Fibroblast of lung (primary cell): ENCODE measurements around the gene RBBP6. TPM values are rescaled to one million over a fixed set of nuclear protein-coding genes. Genes with fewer than 3 reads are reported as not detected.

ENCODE experiments used
- DNase-seq, 2 donors: peaks; one replicate each; pipeline versions ENCODE4 v3.0.0 to v3.0.0-alpha.2; 2010; ENCODE audit warnings: low read depth in 2 of 2
- H2AFZ ChIP-seq: 2 replicates; pipeline ENCODE4 v1.5.1; 2012; ENCODE audit warnings: low read length, control low read depth, inconsistent platforms
- H3K27ac ChIP-seq: 2 replicates; pipeline ENCODE4 v1.5.1; 2011; ENCODE audit warnings: low read length, control low read depth; ENCODE audit not compliant: insufficient read depth
- H3K27me3 ChIP-seq: 2 replicates; pipeline ENCODE4 v1.5.1; 2011; ENCODE audit warnings: mild to moderate bottlenecking, low read length; ENCODE audit not compliant: control insufficient read depth, insufficient read depth
- H3K36me3 ChIP-seq: 2 replicates; pipeline ENCODE4 v1.5.1; 2011; ENCODE audit warnings: low read length; ENCODE audit not compliant: control insufficient read depth, insufficient read depth
- H3K4me1 ChIP-seq: 2 replicates; pipeline ENCODE4 v1.5.1; 2011; ENCODE audit warnings: low read length; ENCODE audit not compliant: control insufficient read depth, insufficient read depth; ENCODE audit errors: extremely low read depth
- H3K4me2 ChIP-seq: 2 replicates; pipeline ENCODE4 v1.5.1; 2011; ENCODE audit warnings: low read length, control low read depth; ENCODE audit not compliant: insufficient read depth; ENCODE audit errors: extremely low read depth
- H3K4me3 ChIP-seq, 4 experiments: fragments of 200-600 bp in 1 of 4; sonication (generic) in 1 of 4; replicated peaks in 1 of 4; 2 replicates each; pipeline ENCODE4 v1.5.1; 2011 to 2016; ENCODE audit warnings: low read length in 4 of 4, low read depth in 3 of 4, mild to moderate bottlenecking in 3 of 4, control low read depth in 2 of 4, inconsistent platforms in 1 of 4, mixed read lengths in 1 of 4; ENCODE audit not compliant: insufficient read depth in 1 of 4; ENCODE audit errors: control extremely low read depth in 1 of 4
- H3K79me2 ChIP-seq: 2 replicates; pipeline ENCODE4 v1.5.1; 2012; ENCODE audit warnings: mild to moderate bottlenecking, low read length, inconsistent platforms; ENCODE audit not compliant: control insufficient read depth, insufficient read depth
- H3K9ac ChIP-seq: 2 replicates; pipeline ENCODE4 v1.5.1; 2011; ENCODE audit warnings: mild to moderate bottlenecking, low read length, control low read depth; ENCODE audit not compliant: insufficient read depth
- H3K9me3 ChIP-seq: 2 replicates; pipeline ENCODE4 v1.5.1; 2012; ENCODE audit warnings: low read depth, low read length; ENCODE audit not compliant: control insufficient read depth, insufficient read depth
- H4K20me1 ChIP-seq: 2 replicates; pipeline ENCODE4 v1.5.1; 2011; ENCODE audit warnings: low read length; ENCODE audit not compliant: control insufficient read depth, insufficient read depth; ENCODE audit errors: extremely low read depth
- EZH2 ChIP-seq: IDR thresholded peaks from 2 replicates; pipeline ENCODE4 v1.5.1; 2012; ENCODE audit warnings: low read length, control low read depth, mild to moderate bottlenecking; ENCODE audit errors: missing control alignments
- polyA plus RNA-seq, 2 donors: library from polyadenylated mRNA; depleted of rRNA in 1 of 2; stranded (reverse) in 1 of 2; unstranded in 1 of 2; fragments of >200 nt; gene quantifications; 2 replicates each; pipeline ENCODE4 v1.2.1, GENCODE V29; 2011 to 2012; ENCODE audit warnings: missing spikeins in 1 of 2
- total RNA-seq: library from RNA; depleted of rRNA; stranded (reverse); fragments of >200 nt; gene quantifications from 2 replicates; pipeline ENCODE4 v1.2.1, GENCODE V29; 2014
- TF ChIP-seq, protein P1 (sequence below), 2 donors: IDR thresholded peaks in 1 of 2; conservative IDR thresholded peaks in 1 of 2; 1 replicate in 1 of 2; 2 replicates in 1 of 2; pipeline ENCODE4 v1.5.1; 2011 to 2012; ENCODE audit warnings: low read length in 2 of 2, control low read depth in 1 of 2, inconsistent platforms in 1 of 2, low read depth in 1 of 2, mild to moderate bottlenecking in 1 of 2

RBBP6 gene
- total and polyA plus RNA-seq, 2 donors (not counting 1 experiment from before 2014, with no cell fraction given): 16.8 to 26.4 TPM

DNA sequence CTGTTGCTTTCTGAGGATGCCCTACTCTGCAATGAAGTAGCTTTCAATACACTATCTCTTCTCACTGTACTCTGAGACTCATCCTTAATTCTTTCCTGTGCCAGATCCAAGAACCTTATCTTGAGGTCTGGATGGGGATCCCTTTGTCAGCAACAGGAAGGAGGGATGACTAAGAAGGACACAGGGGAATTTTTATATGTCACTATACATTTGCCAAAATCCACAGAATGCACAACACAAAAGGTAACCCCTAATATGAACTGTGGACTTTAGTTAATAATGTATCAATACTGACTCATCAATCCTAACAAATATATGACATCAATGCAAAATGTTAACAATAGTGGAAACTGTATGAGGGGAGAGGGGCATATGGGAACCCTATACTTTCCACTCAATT lies 4.7 kb upstream of the RBBP6 start:
- Histone ChIP-seq H3K4me3 (no peak overlapping the region), H3K9ac (no peak overlapping the region), H3K27me3 (no peaks in the 10 kb centered on the region), H3K4me1 (no peaks in the 10 kb centered on the region), H3K9me3 (no peaks in the 10 kb centered on the region), H3K4me2 (no peak overlapping the region), H3K36me3 (no peaks in the 10 kb centered on the region), H4K20me1 (no peaks in the 10 kb centered on the region), H3K27ac (no peak overlapping the region), H2AFZ (no peak overlapping the region), H3K79me2 (peaks cover 2% of the 10 kb centered on the region)
- TF ChIP-seq, protein P1, sequence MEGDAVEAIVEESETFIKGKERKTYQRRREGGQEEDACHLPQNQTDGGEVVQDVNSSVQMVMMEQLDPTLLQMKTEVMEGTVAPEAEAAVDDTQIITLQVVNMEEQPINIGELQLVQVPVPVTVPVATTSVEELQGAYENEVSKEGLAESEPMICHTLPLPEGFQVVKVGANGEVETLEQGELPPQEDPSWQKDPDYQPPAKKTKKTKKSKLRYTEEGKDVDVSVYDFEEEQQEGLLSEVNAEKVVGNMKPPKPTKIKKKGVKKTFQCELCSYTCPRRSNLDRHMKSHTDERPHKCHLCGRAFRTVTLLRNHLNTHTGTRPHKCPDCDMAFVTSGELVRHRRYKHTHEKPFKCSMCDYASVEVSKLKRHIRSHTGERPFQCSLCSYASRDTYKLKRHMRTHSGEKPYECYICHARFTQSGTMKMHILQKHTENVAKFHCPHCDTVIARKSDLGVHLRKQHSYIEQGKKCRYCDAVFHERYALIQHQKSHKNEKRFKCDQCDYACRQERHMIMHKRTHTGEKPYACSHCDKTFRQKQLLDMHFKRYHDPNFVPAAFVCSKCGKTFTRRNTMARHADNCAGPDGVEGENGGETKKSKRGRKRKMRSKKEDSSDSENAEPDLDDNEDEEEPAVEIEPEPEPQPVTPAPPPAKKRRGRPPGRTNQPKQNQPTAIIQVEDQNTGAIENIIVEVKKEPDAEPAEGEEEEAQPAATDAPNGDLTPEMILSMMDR (conservative IDR thresholded peaks at IDR 0.05 in 1 of 2, IDR thresholded peaks at IDR 0.05 in 1 of 2; ENCODE audit: low read depth in 1 of 2, low read length in 2 of 2): no peak
- peak in 1 of 2 donors; percentile 13 for DNase-seq

DNA sequence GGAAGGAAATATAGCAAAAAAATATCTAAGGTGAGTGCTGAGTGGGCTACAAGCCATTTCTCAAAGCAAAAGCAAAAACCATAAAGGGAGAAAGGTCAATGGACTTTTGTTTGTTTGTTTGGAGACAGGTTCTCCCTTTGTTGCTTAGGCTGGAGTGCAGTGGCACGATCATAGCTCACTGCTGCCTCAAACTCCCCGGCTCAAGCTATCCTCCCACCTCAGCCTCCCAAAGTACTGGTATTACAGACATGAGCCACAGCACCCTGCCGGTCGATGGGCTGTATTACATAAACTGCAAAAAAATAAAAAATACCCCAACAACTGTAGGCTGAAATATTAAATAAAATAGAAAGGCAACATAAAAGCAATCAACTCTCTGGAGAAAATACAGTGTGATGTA lies 3.5 kb upstream of the RBBP6 start:
- no peak overlapping the region for H3K27ac ChIP-seq
- H2AFZ ChIP-seq: no peak overlapping the region
- H3K4me1 ChIP-seq: no peaks in the 10 kb centered on the region
- H3K9me3 ChIP-seq: no peaks in the 10 kb centered on the region
- no peak for TF ChIP-seq EZH2
- TF ChIP-seq, protein P1 (conservative IDR thresholded peaks at IDR 0.05 in 1 of 2, IDR thresholded peaks at IDR 0.05 in 1 of 2; ENCODE audit: low read depth in 1 of 2, low read length in 2 of 2): peak in 1 of 2 donors; percentile 6
- H3K36me3 ChIP-seq: no peaks in the 10 kb centered on the region
- no peak overlapping the region for H3K4me2 ChIP-seq
- H3K27me3 ChIP-seq: no peaks in the 10 kb centered on the region
- no peak for DNase-seq
- no peak overlapping the region for H3K4me3 ChIP-seq
- H4K20me1 ChIP-seq: no peaks in the 10 kb centered on the region
- no peak overlapping the region for H3K9ac ChIP-seq
- H3K79me2 ChIP-seq: peaks cover 14% of the 10 kb centered on the region

DNA sequence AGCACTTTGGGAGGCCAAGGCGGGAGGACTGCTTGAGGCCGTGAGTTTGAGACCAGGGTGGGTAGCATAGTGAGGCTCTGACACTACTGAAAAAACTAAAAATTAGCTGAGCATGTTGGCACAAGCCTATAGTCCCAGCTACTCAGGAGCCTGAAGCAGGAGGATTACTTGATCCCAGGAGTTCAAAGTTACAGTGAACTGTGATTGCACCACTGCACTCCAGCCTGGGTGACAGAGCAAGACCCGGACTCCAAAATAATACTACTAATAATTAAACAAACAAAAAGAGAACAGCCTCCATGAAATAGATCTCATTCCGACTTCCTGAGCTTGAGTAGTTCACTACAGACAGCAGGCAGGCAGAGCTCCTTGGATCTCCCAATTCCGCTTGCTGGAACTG lies 2.7 kb upstream of the RBBP6 start:
- no peak overlapping the region for H3K27ac ChIP-seq
- no peak overlapping the region for H3K9ac ChIP-seq
- peaks cover 22% of the 10 kb centered on the region for H3K79me2 ChIP-seq
- no peak for TF ChIP-seq EZH2
- TF ChIP-seq, protein P1 (conservative IDR thresholded peaks at IDR 0.05 in 1 of 2, IDR thresholded peaks at IDR 0.05 in 1 of 2; ENCODE audit: low read depth in 1 of 2, low read length in 2 of 2): no peak
- no peak overlapping the region for H3K4me2 ChIP-seq
- no peaks in the 10 kb centered on the region for H3K9me3 ChIP-seq
- no peak for DNase-seq
- no peak overlapping the region for H2AFZ ChIP-seq
- peaks cover 1% of the 10 kb centered on the region for H4K20me1 ChIP-seq
- no peaks in the 10 kb centered on the region for H3K36me3 ChIP-seq
- H3K4me3 ChIP-seq: no peak overlapping the region
- H3K27me3 ChIP-seq: no peaks in the 10 kb centered on the region
- no peaks in the 10 kb centered on the region for H3K4me1 ChIP-seq
